Stimulated activated naive B cell treated with anti-CD40 and anti-IgM and Interleukin-4, amounts not matched to agents 10 μg/mL and 1 μg/mL and 100 μg/mL, for 72 hours (primary cell): Measurements from ENCODE around the gene KDF1.
A peak's percentile ranks its signal among the peaks of the same experiment; 100 is the strongest.

ENCODE experiments used
- ATAC-seq, 2 donors: fragments of 150-1000 bp; cut with Tn5 transposase; replicated peaks; 2 replicates each; pipeline ENCODE4 v1.10.0; 2021; ENCODE audit warnings: moderate library complexity in 1 of 2
- DNase-seq: peaks from one replicate; pipeline ENCODE4 v3.0.0; 2021
- H3K27ac Mint-ChIP-seq: one replicate; pipeline ENCODE4 v1.8.0; 2022; ENCODE audit warnings: mild to moderate bottlenecking, mixed read lengths
- H3K27me3 Mint-ChIP-seq, 2 donors: one replicate each; pipeline ENCODE4 v1.8.0; 2022; ENCODE audit warnings: mixed read lengths in 2 of 2
- H3K36me3 Mint-ChIP-seq, 2 donors: one replicate each; pipeline ENCODE4 v1.8.0; 2022; ENCODE audit warnings: mixed read lengths in 2 of 2, mild to moderate bottlenecking in 1 of 2
- H3K4me1 Mint-ChIP-seq, 2 donors: one replicate each; pipeline ENCODE4 v1.8.0; 2022; ENCODE audit warnings: mixed read lengths in 2 of 2, mild to moderate bottlenecking in 1 of 2
- H3K4me3 Mint-ChIP-seq, 2 donors: one replicate each; pipeline ENCODE4 v1.8.0; 2022; ENCODE audit warnings: mild to moderate bottlenecking in 2 of 2, mixed read lengths in 2 of 2, moderate library complexity in 1 of 2
- H3K9me3 Mint-ChIP-seq, 2 donors: one replicate each; pipeline ENCODE4 v1.8.0; 2022; ENCODE audit warnings: mixed read lengths in 2 of 2, mild to moderate bottlenecking in 1 of 2

Gene KDF1

DNA sequence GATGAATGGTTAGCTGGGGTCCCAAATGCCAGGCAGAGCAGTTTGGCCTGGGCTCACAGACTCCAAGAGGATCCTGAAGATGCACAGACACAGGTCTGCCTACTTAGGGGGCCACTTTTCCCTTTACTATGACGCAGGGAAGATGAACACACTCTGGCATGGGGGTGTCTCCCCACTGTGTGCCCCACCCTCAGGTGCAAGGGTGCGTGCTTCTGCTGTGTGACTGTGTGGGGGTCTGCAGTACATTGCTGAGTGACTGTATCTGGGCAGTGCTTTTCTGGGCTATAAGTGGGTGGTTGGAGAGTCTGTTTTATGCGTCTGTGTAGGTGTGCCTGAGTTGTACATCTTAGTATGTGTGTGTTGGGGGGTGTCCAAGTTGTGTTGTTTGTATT is 50.3 kb downstream of the KDF1 start:
- H3K36me3 Mint-ChIP-seq, result no peaks in the 10 kb centered on the region
- peaks cover 9 to 16% of the 10 kb centered on the region in 2 donors for H3K27me3 Mint-ChIP-seq
- H3K27ac Mint-ChIP-seq, result no peak overlapping the region
- no peak overlapping the region for H3K4me3 Mint-ChIP-seq
- ATAC-seq, result no peak
- no peaks in the 10 kb centered on the region for H3K4me1 Mint-ChIP-seq
- H3K9me3 Mint-ChIP-seq, result no peaks in the 10 kb centered on the region
- DNase-seq, result no peak

DNA sequence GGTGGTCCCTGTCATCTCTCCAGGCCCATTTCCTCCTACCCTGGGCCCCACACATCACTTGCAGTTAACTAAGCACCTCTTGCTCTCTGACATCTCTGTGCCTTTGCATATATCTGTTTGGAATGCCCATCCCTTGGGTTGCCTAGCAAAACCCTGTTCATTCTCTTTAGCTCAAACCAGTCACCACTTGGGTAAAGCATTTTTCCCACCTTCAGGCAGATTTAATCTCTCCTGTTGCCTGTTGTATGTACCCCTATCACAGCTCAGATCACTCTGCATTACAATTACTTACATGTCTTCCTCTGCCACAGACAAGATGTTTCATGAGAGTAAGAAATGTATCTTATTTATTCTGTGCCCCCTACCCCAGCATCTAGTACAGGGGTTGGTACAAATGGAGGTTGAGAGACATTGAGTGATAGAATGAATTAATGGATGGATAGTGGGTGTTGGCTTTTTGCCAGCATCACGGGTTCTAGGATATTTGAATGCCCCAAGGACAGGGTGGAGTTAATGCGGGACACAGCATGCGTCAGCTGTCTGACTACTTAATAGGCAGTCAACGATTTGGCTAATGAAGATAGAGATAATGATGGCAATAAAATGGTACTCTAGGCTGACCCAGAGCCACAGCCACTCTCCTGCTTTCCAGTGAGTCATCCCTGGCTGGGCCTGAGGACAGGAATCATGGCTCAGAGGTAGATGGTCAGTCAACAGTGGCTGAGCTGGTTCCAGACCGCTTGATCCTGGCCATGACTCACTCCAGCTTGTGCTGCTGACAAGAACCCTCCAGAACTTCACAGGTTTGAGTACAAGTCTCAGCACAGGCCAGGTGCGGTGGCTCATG is 53.0 kb downstream of the KDF1 start:
- Mint-ChIP-seq H3K4me3 (no peak overlapping the region), H3K4me1 (peaks cover under 1% of the 10 kb centered on the region in 2 donors), H3K9me3 (no peaks in the 10 kb centered on the region), H3K27me3 (peaks cover 9 to 16% of the 10 kb centered on the region in 2 donors), H3K36me3 (no peaks in the 10 kb centered on the region), H3K27ac (no peak overlapping the region)
- DNase-seq, result no peak
- no peak for ATAC-seq

DNA sequence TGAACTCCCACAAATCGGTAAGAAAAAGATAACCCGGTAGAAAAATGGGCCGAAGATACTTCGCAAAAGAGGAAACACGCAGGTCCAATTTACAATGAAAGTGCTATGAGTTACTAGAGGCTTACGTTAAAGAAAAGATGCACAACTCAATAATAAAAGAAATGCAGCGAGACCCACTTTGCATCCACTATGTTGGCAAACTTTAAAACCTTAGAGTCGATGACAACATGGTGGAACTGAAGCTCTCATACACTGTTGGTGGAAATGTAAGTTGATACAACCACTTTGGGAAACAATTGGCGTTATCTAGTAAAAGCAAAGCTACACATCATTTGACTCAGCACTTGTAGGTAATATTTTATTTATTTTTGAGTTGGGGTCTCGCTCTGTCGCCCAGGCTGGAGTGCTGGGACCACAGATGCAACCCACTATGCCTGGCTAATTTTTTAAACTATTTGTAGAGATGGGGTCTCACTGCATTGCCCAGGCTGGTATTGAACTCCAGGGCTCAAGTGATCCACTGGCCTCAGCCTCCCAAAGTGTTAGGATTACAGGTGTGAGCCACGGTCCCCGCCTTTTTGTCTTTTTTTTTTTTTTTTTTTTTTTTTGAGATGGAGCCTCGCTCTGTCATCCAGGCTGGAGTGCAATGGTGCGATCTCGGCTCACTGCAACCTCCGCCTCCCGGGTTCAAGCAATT is 59.3 kb downstream of the KDF1 start:
- no peak for DNase-seq
- peak; percentile 1 to 4 for ATAC-seq
- no peaks in the 10 kb centered on the region for H3K27me3 Mint-ChIP-seq
- H3K9me3 Mint-ChIP-seq, result no peaks in the 10 kb centered on the region
- H3K4me3 Mint-ChIP-seq, result peak overlapping the region; percentile 92 to 98
- peaks cover 10 to 11% of the 10 kb centered on the region in 2 donors for H3K36me3 Mint-ChIP-seq
- peak overlapping the region; percentile 100 for H3K27ac Mint-ChIP-seq
- peaks cover 21 to 30% of the 10 kb centered on the region in 2 donors for H3K4me1 Mint-ChIP-seq

DNA sequence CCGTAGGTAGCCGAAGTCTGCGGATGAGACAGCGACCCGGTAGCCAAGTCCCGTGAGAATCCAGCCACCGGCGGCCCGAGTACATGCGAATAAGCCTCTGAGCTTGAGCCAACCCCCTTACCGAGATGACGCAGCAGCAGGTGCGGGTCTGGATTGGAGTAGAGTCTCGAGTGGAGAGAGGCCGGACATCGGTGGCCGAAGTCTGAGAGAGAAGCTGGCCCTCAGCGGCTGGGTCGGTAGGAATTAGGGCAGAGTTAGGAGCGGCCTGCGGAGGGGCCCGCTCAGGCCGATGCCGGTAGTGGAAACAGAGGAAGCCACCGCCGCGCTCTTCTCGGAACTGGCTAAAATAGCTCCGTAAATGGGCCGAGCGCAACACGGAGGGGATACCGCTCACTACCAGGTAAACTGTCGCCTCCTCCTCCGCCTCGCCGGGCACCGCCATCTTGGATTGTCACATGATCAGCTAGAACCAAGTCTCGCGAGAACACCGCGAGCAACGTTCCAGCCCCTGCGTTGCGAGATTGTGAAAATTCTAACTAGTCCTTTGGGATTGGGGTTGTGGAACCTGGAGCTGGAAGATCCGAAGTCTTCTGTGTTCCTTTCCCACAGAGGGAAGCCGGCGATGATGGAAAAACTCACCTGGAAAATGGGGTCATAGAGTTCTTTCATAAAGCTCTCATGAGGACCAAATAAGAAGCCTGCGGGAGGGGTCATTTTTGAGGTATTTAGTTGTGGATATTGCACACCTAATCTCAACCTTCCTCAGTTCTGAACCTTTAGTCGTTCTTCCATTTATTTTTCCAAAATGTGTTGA is 60.1 kb downstream of the KDF1 start, which contains the start of gene GPATCH3:
Gene GPATCH3, minus strand, starts transcription at position 467 of the 814 bp plus-strand sequence. Its CDS starts 25 bp downstream, at position 442.
- ATAC-seq, result peak; percentile 90 to 93
- H3K27ac Mint-ChIP-seq, result peak within 1 kb of the TSS; percentile 100

More for the DNA sequence above, 60.1 kb downstream of the KDF1 start, which contains the start of gene GPATCH3:
- Mint-ChIP-seq H3K9me3 (no peaks in the 10 kb centered on the region), H3K4me3 (peak within 1 kb of the TSS; percentile 92 to 98), H3K36me3 (peaks cover 10 to 17% of the 10 kb centered on the region in 2 donors), H3K27me3 (no peaks in the 10 kb centered on the region), H3K4me1 (peaks cover 21 to 30% of the 10 kb centered on the region in 2 donors)
- peak; percentile 82 for DNase-seq
